Measurements from ENCODE around the gene CACNA1E.

Gene CACNA1E

GRCh38 chr1:181483285-181484195 lies at the start of gene CACNA1E:
Gene CACNA1E, plus strand, starts transcription at chr1:181483517. Its CDS starts 228 bp downstream, at chr1:181483745.
- no peak for DNase-seq

DNA sequence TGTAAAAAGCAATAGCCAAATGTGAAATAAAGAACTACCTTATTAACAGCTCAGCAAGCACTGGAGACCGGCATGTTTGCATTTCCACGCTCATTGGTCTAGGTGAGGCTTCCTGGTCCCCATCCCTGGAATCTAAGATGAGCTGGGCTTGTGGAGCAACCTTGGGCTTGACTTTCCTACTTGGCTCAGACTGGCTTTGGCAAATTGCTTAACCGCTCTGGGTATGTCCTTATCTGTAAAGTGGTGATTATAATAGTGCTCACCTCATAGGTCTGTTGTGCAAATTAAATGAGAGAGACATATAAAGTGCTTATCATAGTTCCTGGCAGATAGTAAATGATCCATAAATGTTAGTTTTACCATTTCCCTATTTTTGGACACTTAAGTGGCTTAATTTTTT lies 49.4 kb upstream of the CACNA1E start:
- no peak for DNase-seq

- DNase-seq: no peak
Observed at GRCh38 chr1:181438013-181438412, 45.3 kb upstream of the CACNA1E start.

GRCh38 chr1:181440510-181440909 lies 42.8 kb upstream of the CACNA1E start:
- DNase-seq: no peak

DNA sequence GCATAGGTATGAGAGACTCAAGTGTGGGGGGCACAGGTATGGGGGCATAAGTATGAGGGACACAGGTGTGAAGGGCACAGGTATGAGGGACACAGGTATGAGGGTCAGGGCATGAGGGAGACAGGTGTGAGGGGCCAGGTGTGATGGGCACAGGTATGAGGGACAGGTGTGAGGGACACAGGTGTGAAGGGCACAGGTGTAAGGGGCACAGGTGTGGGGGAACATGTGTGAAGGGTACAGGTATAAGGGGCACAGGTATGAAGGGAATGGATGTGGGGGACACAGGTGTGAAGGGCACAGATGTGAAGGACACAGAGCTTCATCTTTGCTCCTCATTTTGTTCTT lies 41.2 kb upstream of the CACNA1E start:
- DNase-seq: no peak

DNA sequence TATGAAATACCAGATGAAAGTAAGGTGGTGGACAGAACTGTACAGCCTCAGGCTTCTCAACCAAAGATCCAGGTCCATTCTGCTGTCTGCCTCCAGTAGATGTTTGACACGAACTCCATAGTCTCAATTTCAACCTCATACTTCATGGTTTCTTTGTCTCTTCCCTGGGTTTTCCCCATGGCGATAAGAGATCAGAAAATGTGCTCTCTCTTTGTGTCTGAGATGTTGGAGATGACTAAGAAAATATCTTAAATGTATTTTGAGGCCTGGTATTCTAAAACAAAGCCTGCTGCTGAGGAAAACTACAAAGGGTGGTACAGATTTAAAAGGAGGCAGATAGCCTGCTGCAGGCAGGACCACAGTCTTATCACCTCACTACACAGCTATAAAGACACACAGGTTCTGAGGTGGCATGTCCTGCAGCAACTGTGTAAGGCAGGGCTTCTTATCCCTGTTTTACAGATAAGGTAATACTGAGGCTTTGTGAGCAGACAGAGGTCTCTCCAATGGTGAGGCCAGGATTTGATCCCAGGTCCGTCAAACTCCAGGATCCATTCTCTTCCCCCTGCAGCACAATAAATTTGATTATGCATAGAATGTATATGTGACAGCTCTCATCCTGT lies 40.0 kb upstream of the CACNA1E start:
- no peak for DNase-seq

DNA sequence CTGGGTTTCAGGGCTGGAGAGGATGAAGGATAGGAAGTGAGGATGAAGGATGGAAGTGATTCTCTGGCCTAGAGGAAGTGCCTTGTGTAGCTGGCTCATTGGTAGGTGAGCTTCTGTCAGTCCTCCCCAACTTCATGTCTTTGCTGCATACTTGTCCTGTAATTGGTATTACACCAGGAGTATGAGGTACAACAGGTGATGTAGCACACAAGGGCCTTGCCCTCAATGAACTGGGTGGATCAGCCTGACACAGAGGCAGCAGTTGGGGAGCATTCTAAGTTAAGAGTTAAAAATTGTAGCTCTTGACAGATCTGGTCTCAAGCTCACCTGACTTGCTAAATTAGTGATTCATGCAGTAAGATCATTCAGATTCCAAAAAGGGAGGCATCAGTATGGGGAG lies 37.9 kb upstream of the CACNA1E start:
- DNase-seq: no peak

GRCh38 chr1:181448461-181448860 lies 34.9 kb upstream of the CACNA1E start:
- DNase-seq: no peak

- DNase-seq: no peak
Observed at GRCh38 chr1:181451661-181452230, 31.6 kb upstream of the CACNA1E start.

DNA sequence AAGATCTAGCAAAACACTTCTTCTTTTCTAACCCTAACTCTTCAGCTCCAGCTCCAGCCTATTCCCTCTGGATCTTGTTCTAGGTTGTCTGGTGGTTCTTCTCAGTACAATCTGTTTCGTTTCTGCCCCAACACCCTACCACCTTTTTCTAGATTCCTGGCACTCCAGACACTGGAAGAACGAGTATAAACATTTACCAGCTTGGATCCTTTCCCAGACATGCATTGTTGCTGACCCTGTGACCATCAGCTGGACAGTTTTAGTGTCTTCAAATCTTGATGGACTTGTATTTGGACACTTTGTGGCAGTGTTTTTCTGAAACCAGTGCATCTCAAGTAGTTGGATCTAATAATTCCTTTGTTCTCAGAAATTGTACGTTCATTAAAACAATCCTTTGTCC lies 30.6 kb upstream of the CACNA1E start:
- DNase-seq: no peak

DNA sequence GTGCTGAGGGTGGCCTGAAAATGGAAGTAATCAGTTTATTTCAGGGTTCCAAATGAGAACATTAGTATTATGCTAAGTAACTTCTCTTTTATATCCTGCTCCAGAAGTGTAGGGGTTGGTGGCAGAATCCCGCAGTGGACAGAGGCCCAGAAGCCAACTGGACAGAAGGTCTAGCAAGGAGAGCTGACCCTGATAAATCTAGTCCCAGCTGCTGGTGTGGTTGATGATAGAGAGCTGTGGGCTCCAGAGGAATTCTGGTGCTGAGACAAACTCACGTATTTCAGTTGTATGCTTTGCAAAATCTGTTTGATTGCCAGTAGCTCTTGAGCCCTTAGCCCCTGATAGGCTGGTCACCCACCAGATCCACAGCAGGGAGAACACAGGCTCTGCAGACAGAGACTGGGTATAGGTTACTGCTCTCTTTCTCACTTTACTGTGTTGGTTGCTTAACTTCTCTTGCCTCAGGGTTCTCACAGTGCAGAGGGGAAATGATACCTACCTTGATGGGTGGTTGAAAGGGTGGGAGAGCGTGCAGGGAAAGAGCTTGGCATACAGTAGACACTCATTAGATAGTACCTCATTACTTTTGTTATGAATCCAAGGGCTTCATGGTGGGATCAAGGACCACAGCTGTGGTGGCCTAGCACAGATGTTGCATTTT lies 29.6 kb upstream of the CACNA1E start:
- no peak for DNase-seq

GRCh38 chr1:181456551-181456950 lies 26.8 kb upstream of the CACNA1E start:
- no peak for DNase-seq

GRCh38 chr1:181458419-181458818 lies 24.9 kb upstream of the CACNA1E start:
- no peak for DNase-seq

GRCh38 chr1:181459067-181459466 lies 24.2 kb upstream of the CACNA1E start:
- no peak for DNase-seq

- DNase-seq: no peak
Observed at GRCh38 chr1:181469829-181470228, 13.5 kb upstream of the CACNA1E start.

GRCh38 chr1:181475580-181475979 lies 7.7 kb upstream of the CACNA1E start:
- no peak for DNase-seq

GRCh38 chr1:181476581-181476980 lies 6.7 kb upstream of the CACNA1E start:
- no peak for DNase-seq

- DNase-seq: no peak
Observed at GRCh38 chr1:181478306-181478705, 5.0 kb upstream of the CACNA1E start.

- DNase-seq: peak; percentile 17
Observed at GRCh38 chr1:181479137-181479745, 4.1 kb upstream of the CACNA1E start.

DNA sequence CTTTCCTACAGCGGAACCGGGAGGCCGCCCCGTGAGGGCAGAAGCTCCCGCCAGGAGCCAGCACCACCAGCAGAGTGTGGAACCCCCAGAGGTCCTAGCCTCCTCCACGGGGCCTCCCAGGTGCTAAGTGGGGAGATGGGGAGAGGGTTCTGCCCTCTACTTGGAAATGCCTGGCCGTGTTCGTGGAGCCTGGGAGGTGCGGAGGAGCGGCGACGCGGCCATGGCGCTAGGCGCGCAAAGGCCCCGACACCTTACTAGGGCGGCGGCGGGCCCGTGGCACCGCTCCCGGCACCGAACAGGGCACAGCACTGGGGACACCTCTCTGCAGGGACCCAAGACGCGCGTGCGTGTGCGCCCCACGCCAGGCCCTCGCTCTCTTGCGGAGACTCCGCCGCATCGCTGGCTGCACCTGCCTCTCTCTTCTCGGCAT lies 1.3 kb upstream of the CACNA1E start:
- no peak for DNase-seq

GRCh38 chr1:181482521-181483284 lies 614 bp upstream of the CACNA1E start:
- DNase-seq: peak; percentile 14

DNA sequence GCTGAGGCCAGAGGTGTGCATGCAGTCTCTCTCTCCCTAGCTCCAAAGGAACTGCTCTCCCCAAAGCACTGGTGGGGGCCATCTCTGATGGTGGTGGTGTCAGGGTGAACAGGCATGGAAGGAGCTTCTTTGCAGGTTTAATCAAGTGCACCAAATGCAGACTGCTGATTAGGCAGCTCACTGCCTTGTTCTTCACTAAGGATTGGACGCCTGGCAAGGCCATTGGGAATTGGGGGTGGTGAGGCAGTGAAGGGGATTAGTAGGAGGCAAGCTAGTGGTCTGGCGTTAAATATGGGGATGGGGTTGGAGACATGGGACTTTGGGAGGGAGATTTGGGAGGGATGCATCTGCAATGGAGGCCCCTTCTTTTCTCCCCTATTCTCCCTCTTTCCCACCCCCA lies 1.5 kb downstream of the CACNA1E start:
- no peak for DNase-seq
